OCI-LY7 (cell line): ENCODE results near the gene PDE9A.

Source experiments
- CTCF ChIP-seq: fragments of 200-600 bp; sonication (generic); conservative IDR thresholded peaks from 2 replicates; pipeline ENCODE4 v1.5.1; 2014; ENCODE audit warnings: mild to moderate bottlenecking, antibody characterized with exemption, low read length, moderate library complexity, mixed read lengths
- EZH2phosphoT487 ChIP-seq: fragments of 200-600 bp; sonication (generic); IDR thresholded peaks from 2 replicates; pipeline ENCODE4 v1.6.1; 2018; ENCODE audit warnings: low read depth, borderline replicate concordance, mild to moderate bottlenecking, mixed run types, antibody characterized with exemption, low read length, moderate library complexity, mixed read lengths

- TF ChIP-seq CTCF (no peak), EZH2phosphoT487 (no peak)
Measured at GRCh38 chr21:42668298-42668992, 15.0 kb downstream of the PDE9A start.
